GM23338 (cell line): ENCODE results near the gene B3GALT5. TPM values are rescaled to one million over a fixed set of nuclear protein-coding genes. Genes with fewer than 3 reads are reported as not detected.

ENCODE experiments used
- ATAC-seq: fragments of 200-7000 bp; cut with Tn5 transposase; 3 replicates; pipeline ENCODE4 v1.9.1; 2020
- DNase-seq: peaks from one replicate; pipeline ENCODE4 v3.0.0-alpha.2; 2015; ENCODE audit warnings: low spot score
- H2AFZ ChIP-seq: fragments of 200-600 bp; sonication (generic); 2 replicates; pipeline ENCODE4 v1.8.0; 2016; ENCODE audit warnings: antibody characterized with exemption, mild to moderate bottlenecking, moderate library complexity
- H3F3A ChIP-seq: fragments of 200-600 bp; sonication (generic); replicated peaks from 2 replicates; pipeline ENCODE4 v1.8.0; 2017; ENCODE audit warnings: antibody characterized with exemption, mixed run types, low read depth
- H3K27ac ChIP-seq: fragments of 200-600 bp; sonication (generic); 2 replicates; pipeline ENCODE4 v1.6.1; 2016; ENCODE audit warnings: low read depth
- H3K27me3 ChIP-seq: fragments of 200-600 bp; sonication (generic); 2 replicates; pipeline ENCODE4 v1.8.0; 2016; ENCODE audit warnings: mild to moderate bottlenecking, mixed run types, moderate library complexity; ENCODE audit not compliant: insufficient read depth
- H3K36me3 ChIP-seq: fragments of 200-600 bp; sonication (generic); 2 replicates; pipeline ENCODE4 v1.8.0; 2016; ENCODE audit warnings: mild to moderate bottlenecking; ENCODE audit not compliant: insufficient read depth
- H3K4me1 ChIP-seq: fragments of 200-600 bp; sonication (generic); 2 replicates; pipeline ENCODE4 v1.8.0; 2016; ENCODE audit warnings: mild to moderate bottlenecking, moderate library complexity; ENCODE audit not compliant: insufficient read depth
- H3K4me2 ChIP-seq: fragments of 200-600 bp; sonication (generic); 2 replicates; pipeline ENCODE4 v1.7.1; 2017; ENCODE audit warnings: mixed run types
- H3K4me3 ChIP-seq: fragments of 200-600 bp; sonication (generic); 2 replicates; pipeline ENCODE4 v1.6.1; 2016; ENCODE audit warnings: mixed run types
- H3K79me2 ChIP-seq: fragments of 200-600 bp; sonication (generic); replicated peaks from 2 replicates; pipeline ENCODE4 v1.8.0; 2017; ENCODE audit warnings: mild to moderate bottlenecking; ENCODE audit not compliant: insufficient read depth
- H3K9me2 ChIP-seq: fragments of 200-600 bp; sonication (generic); 2 replicates; pipeline ENCODE4 v1.8.0; 2017; ENCODE audit not compliant: insufficient read depth
- H4K20me1 ChIP-seq: fragments of 200-600 bp; sonication (generic); replicated peaks from 2 replicates; pipeline ENCODE4 v1.8.0; 2017; ENCODE audit warnings: mild to moderate bottlenecking; ENCODE audit not compliant: insufficient read depth
- H3K27ac Mint-ChIP-seq: 2 replicates; pipeline ENCODE4 v1.8.0; 2020; ENCODE audit warnings: inconsistent platforms, mild to moderate bottlenecking, moderate library complexity, mixed read lengths
- H3K27me3 Mint-ChIP-seq: 3 replicates; pipeline ENCODE4 v1.8.0; 2022; ENCODE audit warnings: low read depth, mild to moderate bottlenecking, moderate library complexity, mixed read lengths, inconsistent platforms; ENCODE audit not compliant: insufficient read depth, poor library complexity
- H3K36me3 Mint-ChIP-seq: 3 replicates; pipeline ENCODE4 v1.8.0; 2021; ENCODE audit warnings: low read depth, mild to moderate bottlenecking, inconsistent platforms, moderate library complexity, mixed read lengths
- H3K4me1 Mint-ChIP-seq: 3 replicates; pipeline ENCODE4 v1.8.0; 2020; ENCODE audit warnings: mild to moderate bottlenecking, inconsistent platforms, mixed read lengths
- H3K4me3 Mint-ChIP-seq: 3 replicates; pipeline ENCODE4 v1.8.0; 2021; ENCODE audit warnings: moderate library complexity, mild to moderate bottlenecking, inconsistent platforms, mixed read lengths
- H3K9me3 Mint-ChIP-seq: 3 replicates; pipeline ENCODE4 v1.8.0; 2020; ENCODE audit warnings: moderate library complexity, mild to moderate bottlenecking, inconsistent platforms, mixed read lengths
- CREB1 ChIP-seq: fragments of 250-450 bp; sonication (Bioruptor Pico); IDR thresholded peaks from 2 replicates; pipeline ENCODE4 v1.5.0; 2020; ENCODE audit warnings: low read depth, mild to moderate bottlenecking, moderate library complexity
- ETS1 ChIP-seq: IDR thresholded peaks from 2 replicates; pipeline ENCODE4 v1.6.1; 2016; ENCODE audit warnings: antibody characterized with exemption
- EZH2 ChIP-seq: fragments of 200-600 bp; sonication (generic); IDR thresholded peaks from one replicate; pipeline ENCODE4 v1.8.0; 2017; ENCODE audit warnings: antibody characterized with exemption, mild to moderate bottlenecking, low read depth; ENCODE audit not compliant: unreplicated experiment
- JUNB ChIP-seq: IDR thresholded peaks from one replicate; pipeline ENCODE4 v1.6.1; 2016; ENCODE audit warnings: antibody characterized with exemption; ENCODE audit not compliant: unreplicated experiment
- POLR2AphosphoS5 ChIP-seq: IDR thresholded peaks from 2 replicates; pipeline ENCODE4 v1.6.1; 2016; ENCODE audit warnings: antibody characterized with exemption, low read depth
- REST ChIP-seq: IDR thresholded peaks from one replicate; pipeline ENCODE4 v1.6.1; 2018; ENCODE audit warnings: antibody characterized with exemption; ENCODE audit not compliant: unreplicated experiment
- STAT1 ChIP-seq: IDR thresholded peaks from one replicate; pipeline ENCODE4 v1.6.1; 2016; ENCODE audit warnings: antibody characterized with exemption; ENCODE audit not compliant: unreplicated experiment
- ZNF331 ChIP-seq: fragments of 250-450 bp; sonication (Bioruptor Pico); IDR thresholded peaks from 2 replicates; pipeline ENCODE4 v1.5.0; 2020; ENCODE audit warnings: low read depth, mild to moderate bottlenecking, moderate library complexity
- ZNF462 ChIP-seq: fragments of 250-450 bp; sonication (Bioruptor Pico); IDR thresholded peaks from 2 replicates; pipeline ENCODE4 v1.5.0; 2020; ENCODE audit warnings: mild to moderate bottlenecking, moderate library complexity
- polyA plus RNA-seq: library from polyadenylated mRNA; unstranded; fragments of >200 nt; fragmentation: Nextera tagmentation; extraction: Ambion mirVana; gene quantifications from 2 replicates; pipeline ENCODE4 v1.2.1, GENCODE V29; 2016
- total RNA-seq: library from RNA; depleted of rRNA; stranded (reverse); fragments of >200 nt; shearing (Covaris generic); gene quantifications from 2 replicates; pipeline ENCODE4 v1.2.3, GENCODE V29; 2014

The B3GALT5 gene
- total and polyA plus RNA-seq, 2 experiments from 2014 or later = 6.2 to 37.5 TPM

- peaks cover 40% of the 10 kb centered on the region for H3K4me1 Mint-ChIP-seq
- Histone ChIP-seq H3K4me2 (no peak overlapping the region), H3F3A (0 out of 2 replicates have a peak, but pooled peaks cover 12% of the 10 kb centered on the region), H3K36me3 (0 out of 2 replicates have a peak, but pooled peaks cover 3% of the 10 kb centered on the region), H3K4me1 (peaks cover 10% of the 10 kb centered on the region; the same call in 1 of the 2 replicates), H3K4me3 (no peak overlapping the region), H4K20me1 (no peaks in the 10 kb centered on the region; the same call in 1 of the 2 replicates), H3K27me3 (no peaks in the 10 kb centered on the region), H2AFZ (no peak overlapping the region), H3K79me2 (no peaks in the 10 kb centered on the region; the same call in none of the 2 replicates), H3K9me2 (no peaks in the 10 kb centered on the region; the same call in 1 of the 2 replicates), H3K27ac (no peak overlapping the region)
- H3K36me3 Mint-ChIP-seq = peaks cover 42% of the 10 kb centered on the region
- no peak for DNase-seq
- ATAC-seq = no peak
- peaks cover 3% of the 10 kb centered on the region; the same call in 1 of the 3 replicates for H3K9me3 Mint-ChIP-seq
- H3K27ac Mint-ChIP-seq = no peak overlapping the region
- TF ChIP-seq ZNF331 (CRISPR knock-in tag) = no peak
- TF ChIP-seq REST = no peak
- TF ChIP-seq STAT1 = no peak
- no peak for TF ChIP-seq POLR2AphosphoS5
- TF ChIP-seq ZNF462 (CRISPR knock-in tag) = no peak
- TF ChIP-seq JUNB = no peak
- no peak for TF ChIP-seq CREB1 (CRISPR knock-in tag)
- no peak for TF ChIP-seq ETS1
- no peak for TF ChIP-seq EZH2
- H3K27me3 Mint-ChIP-seq = peaks cover 17% of the 10 kb centered on the region
- H3K4me3 Mint-ChIP-seq = no peak overlapping the region
Observed at GRCh38 chr21:39673163-39673562, 60.4 kb downstream of the B3GALT5 start.
